Measurements from ENCODE around the gene RPS6KB2.

- TF ChIP-seq EP300 (IDR thresholded peaks at IDR 0.05) (no peak), CTCF (IDR thresholded peaks at IDR 0.05) (no peak), POLR2A (IDR thresholded peaks at IDR 0.05) (no peak), POLR2AphosphoS5 (IDR thresholded peaks at IDR 0.05) (no peak)
Observed at GRCh38 chr11:67415501-67416304, 12.6 kb upstream of the RPS6KB2 start, which contains the start of gene CARNS1.
